CD8-positive, alpha-beta memory T cell (primary cell): ENCODE measurements around the gene SERPING1. TPM values are rescaled to one million over a fixed set of nuclear protein-coding genes. Genes with fewer than 3 reads are reported as not detected.
A peak's percentile ranks its signal among the peaks of the same experiment; 100 is the strongest.

Experiments used
- CTCF ChIA-PET: fragments of 350-600 bp; sonication (Branson Sonifier 250); formaldehyde crosslinking; loops from one replicate; lab custom pipeline; 2021; ENCODE audit warnings: antibody characterized with exemption; lab: Charles Lee
- POLR2A ChIA-PET: fragments of 350-600 bp; sonication (Branson Sonifier 250); formaldehyde crosslinking; loops from one replicate; lab custom pipeline; 2021; ENCODE audit warnings: antibody characterized with exemption; lab: Charles Lee
- DNase-seq, 5 donors: peaks; one replicate each; pipeline versions ENCODE4 v3.0.0 to v3.0.0-alpha.2; 2020 to 2022; ENCODE audit warnings: mixed read lengths in 1 of 5
- H3K27ac ChIP-seq: one replicate; pipeline ENCODE4 v1.7.0; 2013; ENCODE audit warnings: low read depth, mild to moderate bottlenecking, low read length, moderate library complexity
- H3K27me3 ChIP-seq: 2 replicates; pipeline ENCODE4 v1.7.0; 2013; ENCODE audit warnings: low read length, mild to moderate bottlenecking; ENCODE audit not compliant: insufficient read depth, poor library complexity, severe bottlenecking
- H3K36me3 ChIP-seq: 2 replicates; pipeline ENCODE4 v1.7.0; 2013; ENCODE audit warnings: mild to moderate bottlenecking, low read length, moderate library complexity; ENCODE audit not compliant: insufficient read depth
- H3K4me1 ChIP-seq: 2 replicates; pipeline ENCODE4 v1.7.0; 2013; ENCODE audit warnings: mild to moderate bottlenecking, low read length, moderate library complexity; ENCODE audit not compliant: insufficient read depth
- H3K4me3 ChIP-seq: 2 replicates; pipeline ENCODE4 v1.7.0; 2013; ENCODE audit warnings: mild to moderate bottlenecking, low read length
- H3K9me3 ChIP-seq: 2 replicates; pipeline ENCODE4 v1.7.0; 2013; ENCODE audit warnings: mild to moderate bottlenecking, low read length
- H3K27ac Mint-ChIP-seq, 8 donors: one replicate each; pipeline ENCODE4 v1.8.0; 2020 to 2021; ENCODE audit warnings: mixed read lengths in 8 of 8, mild to moderate bottlenecking in 6 of 8, inconsistent platforms in 3 of 8, moderate library complexity in 3 of 8
- H3K27me3 Mint-ChIP-seq, 2 donors: one replicate each; pipeline ENCODE4 v1.8.0; 2020 to 2021; ENCODE audit warnings: mixed read lengths in 2 of 2, mild to moderate bottlenecking in 1 of 2, moderate library complexity in 1 of 2
- H3K36me3 Mint-ChIP-seq, 3 donors: one replicate each; pipeline ENCODE4 v1.8.0; 2020 to 2021; ENCODE audit warnings: mixed read lengths in 3 of 3, inconsistent platforms in 1 of 3, mild to moderate bottlenecking in 1 of 3
- H3K4me1 Mint-ChIP-seq, 3 donors: one replicate each; pipeline ENCODE4 v1.8.0; 2020 to 2021; ENCODE audit warnings: mixed read lengths in 3 of 3, inconsistent platforms in 1 of 3, mild to moderate bottlenecking in 1 of 3
- H3K4me3 Mint-ChIP-seq, 7 donors: one replicate each; pipeline ENCODE4 v1.8.0; 2020 to 2021; ENCODE audit warnings: mixed read lengths in 7 of 7, mild to moderate bottlenecking in 6 of 7, moderate library complexity in 4 of 7, inconsistent platforms in 2 of 7
- H3K9me3 Mint-ChIP-seq, 5 donors: one replicate each; pipeline ENCODE4 v1.8.0; 2020 to 2022; ENCODE audit warnings: mixed read lengths in 5 of 5, mild to moderate bottlenecking in 3 of 5, moderate library complexity in 2 of 5, inconsistent platforms in 1 of 5
- polyA plus RNA-seq: library from polyadenylated mRNA; unstranded; fragments of 300-500 nt; fragmentation: Illumina TruSeq; gene quantifications from one replicate; pipeline ENCODE4 v1.2.3, GENCODE V29; 2021
- total RNA-seq, 2 experiments: library from RNA; stranded (reverse); gene quantifications; one replicate each; pipeline ENCODE4 v1.2.3, GENCODE V29; 2021

SERPING1 gene
- total and polyA plus RNA-seq, 3 experiments from 2014 or later: not detected

DNA sequence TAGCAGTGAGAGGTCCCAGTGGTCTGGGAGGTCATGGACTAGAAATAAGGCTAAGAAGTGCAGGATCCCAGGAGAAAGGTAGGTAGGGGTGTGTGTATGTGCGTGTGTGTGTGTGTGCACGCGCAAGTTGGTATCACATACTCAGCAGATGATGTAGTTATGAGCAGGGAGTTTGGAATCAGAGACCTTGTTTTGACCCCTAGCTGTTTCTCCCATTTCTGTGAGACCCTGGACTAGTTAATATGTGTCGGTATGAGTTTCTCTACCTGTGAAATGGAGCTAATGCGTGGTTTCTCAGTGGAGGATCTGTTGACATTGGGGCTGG is 1.3 kb downstream of the SERPING1 start:
- H3K9me3 Mint-ChIP-seq: no peaks in the 10 kb centered on the region
- Histone ChIP-seq H3K27me3 (peaks cover 14% of the 10 kb centered on the region), H3K4me1 (no peaks in the 10 kb centered on the region), H3K36me3 (no peaks in the 10 kb centered on the region), H3K4me3 (no peak overlapping the region), H3K27ac (no peak overlapping the region), H3K9me3 (no peaks in the 10 kb centered on the region)
- H3K36me3 Mint-ChIP-seq: no peaks in the 10 kb centered on the region
- CTCF ChIA-PET: interaction anchor here (1.5 kb wide), 1 partner anchor 41 kb away, joined by 4 read pairs; no protein-coding TSS in a partner anchor
- no peak for DNase-seq
- peaks cover 35 to 54% of the 10 kb centered on the region in 2 donors for H3K27me3 Mint-ChIP-seq
- peaks cover 0 to 3% (median 0%) of the 10 kb centered on the region in 3 donors for H3K4me1 Mint-ChIP-seq
- H3K4me3 Mint-ChIP-seq: no peak overlapping the region
- POLR2A ChIA-PET: no interaction called here
- no peak overlapping the region for H3K27ac Mint-ChIP-seq

DNA sequence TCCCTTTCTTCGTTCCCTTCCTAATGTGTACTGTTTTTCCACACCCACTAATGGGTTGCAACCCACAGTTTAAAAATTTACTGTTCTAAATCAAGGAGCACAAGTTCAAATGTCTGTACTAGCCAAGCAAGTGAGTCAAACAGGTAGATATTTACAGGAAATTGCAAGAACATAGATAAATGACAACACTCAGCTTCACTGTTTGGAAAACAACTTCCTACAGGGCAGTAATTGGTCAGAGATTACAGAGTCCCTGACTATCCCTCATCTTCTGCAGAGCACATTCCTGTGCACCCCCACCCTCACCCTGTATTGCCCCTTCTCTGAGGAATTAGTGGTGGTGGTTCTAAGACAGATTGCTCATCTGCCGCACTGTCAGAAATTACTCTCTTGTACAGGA is 1.9 kb downstream of the SERPING1 start:
- Mint-ChIP-seq H3K4me3 (no peak overlapping the region), H3K27ac (no peak overlapping the region), H3K9me3 (no peaks in the 10 kb centered on the region), H3K27me3 (peaks cover 32 to 49% of the 10 kb centered on the region in 2 donors), H3K4me1 (peaks cover 0 to 4% (median 2%) of the 10 kb centered on the region in 3 donors), H3K36me3 (no peaks in the 10 kb centered on the region)
- Histone ChIP-seq H3K9me3 (no peaks in the 10 kb centered on the region), H3K36me3 (no peaks in the 10 kb centered on the region), H3K4me3 (no peak overlapping the region), H3K27ac (no peak overlapping the region), H3K27me3 (peaks cover 14% of the 10 kb centered on the region), H3K4me1 (no peaks in the 10 kb centered on the region)
- POLR2A ChIA-PET: no interaction called here
- CTCF ChIA-PET: interaction anchor here (1.5 kb wide), 1 partner anchor 40 kb away, joined by 4 read pairs; no protein-coding TSS in a partner anchor
- DNase-seq: no peak

DNA sequence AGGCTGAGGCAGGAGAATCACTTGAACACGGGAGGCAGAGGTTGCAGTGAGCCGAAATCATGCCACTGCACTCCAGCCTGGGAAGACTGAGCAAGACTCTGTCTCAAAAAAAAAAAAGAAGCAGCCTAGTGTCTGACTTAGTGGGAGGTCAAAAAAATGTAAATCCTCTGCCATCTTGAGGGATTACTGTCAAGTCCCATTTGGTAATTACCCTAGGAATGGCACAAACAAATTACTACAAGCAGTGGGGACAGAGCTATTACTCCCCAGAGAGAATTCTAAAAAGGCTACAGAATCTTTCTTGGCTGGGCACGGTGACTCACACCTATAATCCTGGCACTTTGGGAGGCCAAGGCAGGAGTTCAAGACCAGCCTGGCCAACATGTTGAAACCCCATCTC is 3.8 kb downstream of the SERPING1 start:
- H3K27ac ChIP-seq: no peak overlapping the region
- no peaks in the 10 kb centered on the region for H3K9me3 ChIP-seq
- no peak overlapping the region for H3K27ac Mint-ChIP-seq
- ChIA-PET POLR2A (no interaction called here), CTCF (no interaction called here)
- no peaks in the 10 kb centered on the region for H3K4me1 ChIP-seq
- peaks cover 18 to 45% of the 10 kb centered on the region in 2 donors for H3K27me3 Mint-ChIP-seq
- H3K9me3 Mint-ChIP-seq: no peaks in the 10 kb centered on the region
- H3K36me3 ChIP-seq: no peaks in the 10 kb centered on the region
- peaks cover 14% of the 10 kb centered on the region for H3K27me3 ChIP-seq
- H3K4me1 Mint-ChIP-seq: peaks cover 0 to 4% (median 3%) of the 10 kb centered on the region in 3 donors
- no peak overlapping the region for H3K4me3 Mint-ChIP-seq
- no peak for DNase-seq
- no peaks in the 10 kb centered on the region for H3K36me3 Mint-ChIP-seq
- H3K4me3 ChIP-seq: no peak overlapping the region

DNA sequence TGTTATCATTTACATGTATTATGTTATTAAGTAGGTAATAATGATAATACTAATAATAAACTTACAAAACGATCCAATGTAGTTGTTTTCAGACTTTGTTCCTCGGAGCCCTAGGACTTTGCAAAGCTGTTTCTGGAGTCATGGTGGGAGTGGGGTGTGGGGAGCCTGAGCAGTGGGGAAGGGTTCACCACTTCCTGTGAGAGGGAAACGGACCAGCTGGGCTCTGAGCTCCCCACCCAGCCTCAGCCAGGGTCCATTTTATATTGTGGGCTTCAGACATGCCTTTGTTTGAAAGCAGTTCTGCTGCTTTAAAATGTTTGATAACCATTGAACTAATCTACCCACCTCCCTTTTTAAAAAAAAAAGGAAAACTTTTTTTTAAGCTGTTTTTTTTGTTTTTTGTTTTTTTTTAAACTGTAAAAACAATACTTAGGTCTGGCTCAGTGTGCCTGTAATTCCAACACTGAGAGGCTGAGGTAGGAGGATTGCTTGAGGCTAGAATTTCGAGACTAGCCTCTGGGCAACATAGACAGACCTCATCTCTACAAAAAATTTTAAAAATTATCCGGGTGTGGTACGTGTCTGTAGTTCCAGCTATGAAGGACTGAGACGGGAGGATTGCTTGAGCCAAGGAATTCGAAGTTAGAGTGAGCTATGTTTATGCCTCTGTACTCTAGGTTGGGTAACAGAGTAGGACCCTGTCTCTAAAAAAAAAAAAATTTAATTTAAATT is 7.0 kb downstream of the SERPING1 start:
- ChIA-PET CTCF (interaction anchor here (0.5 to 1.2 kb wide), 3 partner anchors 13 to 36 kb away, joined by 3 to 6 read pairs (median 4); partner anchors contain the start of gene UBE2L6), POLR2A (no interaction called here)
- Mint-ChIP-seq H3K4me1 (peaks cover 0 to 3% (median 2%) of the 10 kb centered on the region in 3 donors), H3K36me3 (no peaks in the 10 kb centered on the region), H3K9me3 (no peaks in the 10 kb centered on the region), H3K27ac (no peak overlapping the region), H3K27me3 (peaks cover 4 to 28% of the 10 kb centered on the region in 2 donors), H3K4me3 (no peak overlapping the region)
- H3K27ac ChIP-seq: no peak overlapping the region
- no peak overlapping the region for H3K4me3 ChIP-seq
- no peaks in the 10 kb centered on the region for H3K36me3 ChIP-seq
- DNase-seq: no peak
- H3K27me3 ChIP-seq: no peaks in the 10 kb centered on the region
- no peaks in the 10 kb centered on the region for H3K4me1 ChIP-seq
- H3K9me3 ChIP-seq: no peaks in the 10 kb centered on the region

DNA sequence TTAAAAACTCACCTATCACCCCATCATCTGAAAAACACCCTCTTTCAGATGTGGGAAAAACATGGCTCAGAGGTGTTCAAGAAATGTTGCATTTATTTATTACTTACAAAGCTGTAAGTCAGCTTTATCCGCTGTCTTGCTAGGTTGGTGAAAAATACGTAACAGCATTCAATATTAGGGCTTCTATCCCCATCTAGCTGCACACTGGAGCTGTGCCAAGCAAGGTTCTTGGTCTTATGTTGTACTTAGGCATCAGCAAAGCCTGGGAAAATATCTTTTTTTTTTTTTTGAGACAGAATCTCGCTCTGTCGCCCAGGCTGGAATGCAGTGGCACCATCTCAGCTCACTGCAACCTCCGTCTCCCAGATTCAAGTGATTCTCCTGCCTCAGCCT is 7.5 kb downstream of the SERPING1 start:
- Histone ChIP-seq H3K27ac (no peak overlapping the region), H3K27me3 (no peaks in the 10 kb centered on the region), H3K36me3 (no peaks in the 10 kb centered on the region), H3K4me1 (no peaks in the 10 kb centered on the region), H3K4me3 (no peak overlapping the region), H3K9me3 (no peaks in the 10 kb centered on the region)
- H3K27ac Mint-ChIP-seq: peak overlapping the region in 1 of 8 donors; percentile 2
- peaks cover 0 to 3% (median 2%) of the 10 kb centered on the region in 3 donors for H3K4me1 Mint-ChIP-seq
- peaks cover 4 to 23% of the 10 kb centered on the region in 2 donors for H3K27me3 Mint-ChIP-seq
- H3K4me3 Mint-ChIP-seq: no peak overlapping the region
- H3K36me3 Mint-ChIP-seq: no peaks in the 10 kb centered on the region
- ChIA-PET CTCF (interaction anchor here (1.2 kb wide), 2 partner anchors 22 to 37 kb away, joined by 4 to 6 read pairs; partner anchors contain the start of gene UBE2L6), POLR2A (no interaction called here)
- DNase-seq: no peak
- no peaks in the 10 kb centered on the region for H3K9me3 Mint-ChIP-seq

DNA sequence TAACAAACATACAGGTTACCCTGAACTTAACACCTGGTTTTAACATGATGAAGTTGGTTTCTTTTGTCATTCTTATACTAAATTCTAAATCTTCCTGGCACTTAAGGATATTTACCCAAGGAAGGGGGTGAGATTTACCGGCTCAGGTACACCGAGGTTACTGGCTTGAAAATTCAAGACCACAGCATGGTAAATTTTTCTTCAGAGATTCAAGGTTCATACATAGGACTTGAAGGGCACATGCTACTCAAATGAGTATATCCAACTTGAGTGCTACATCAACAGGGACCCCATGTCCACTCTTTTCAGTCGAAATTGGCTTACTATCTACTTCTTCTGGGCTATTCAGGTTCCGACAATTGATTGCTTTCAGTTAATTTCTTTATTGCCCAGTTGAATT is 12.7 kb downstream of the SERPING1 start:
- H3K9me3 Mint-ChIP-seq: no peaks in the 10 kb centered on the region

DNA sequence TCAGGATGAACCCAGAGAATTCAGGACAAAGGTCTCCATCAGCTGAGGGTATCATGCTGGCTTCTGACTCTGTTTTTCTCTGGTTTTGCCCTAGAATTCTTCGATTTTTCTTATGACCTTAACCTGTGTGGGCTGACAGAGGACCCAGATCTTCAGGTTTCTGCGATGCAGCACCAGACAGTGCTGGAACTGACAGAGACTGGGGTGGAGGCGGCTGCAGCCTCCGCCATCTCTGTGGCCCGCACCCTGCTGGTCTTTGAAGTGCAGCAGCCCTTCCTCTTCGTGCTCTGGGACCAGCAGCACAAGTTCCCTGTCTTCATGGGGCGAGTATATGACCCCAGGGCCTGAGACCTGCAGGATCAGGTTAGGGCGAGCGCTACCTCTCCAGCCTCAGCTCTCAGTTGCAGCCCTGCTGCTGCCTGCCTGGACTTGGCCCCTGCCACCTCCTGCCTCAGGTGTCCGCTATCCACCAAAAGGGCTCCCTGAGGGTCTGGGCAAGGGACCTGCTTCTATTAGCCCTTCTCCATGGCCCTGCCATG is 16.8 kb downstream of the SERPING1 start:
- Mint-ChIP-seq H3K9me3 (peaks cover 0 to 8% (median 4%) of the 10 kb centered on the region in 5 donors), H3K36me3 (no peaks in the 10 kb centered on the region), H3K27me3 (peaks cover 16 to 21% of the 10 kb centered on the region in 2 donors), H3K4me1 (no peaks in the 10 kb centered on the region), H3K27ac (no peak overlapping the region), H3K4me3 (peak overlapping the region in 1 of 7 donors; percentile 65)
- peaks cover 2% of the 10 kb centered on the region for H3K9me3 ChIP-seq
- POLR2A ChIA-PET: no interaction called here
- CTCF ChIA-PET: no interaction called here
- no peaks in the 10 kb centered on the region for H3K36me3 ChIP-seq
- no peaks in the 10 kb centered on the region for H3K27me3 ChIP-seq
- no peaks in the 10 kb centered on the region for H3K4me1 ChIP-seq
- H3K4me3 ChIP-seq: no peak overlapping the region
- no peak for DNase-seq
- no peak overlapping the region for H3K27ac ChIP-seq

More for the DNA sequence above, 12.7 kb downstream of the SERPING1 start:
- ChIA-PET CTCF (no interaction called here), POLR2A (no interaction called here)
- H3K27me3 Mint-ChIP-seq: peaks cover 10 to 19% of the 10 kb centered on the region in 2 donors
- Histone ChIP-seq H3K27me3 (no peaks in the 10 kb centered on the region), H3K36me3 (no peaks in the 10 kb centered on the region), H3K4me3 (no peak overlapping the region), H3K27ac (no peak overlapping the region), H3K4me1 (no peaks in the 10 kb centered on the region), H3K9me3 (no peaks in the 10 kb centered on the region)
- H3K4me1 Mint-ChIP-seq: no peaks in the 10 kb centered on the region
- no peak for DNase-seq
- H3K4me3 Mint-ChIP-seq: no peak overlapping the region
- H3K36me3 Mint-ChIP-seq: no peaks in the 10 kb centered on the region
- no peak overlapping the region for H3K27ac Mint-ChIP-seq

DNA sequence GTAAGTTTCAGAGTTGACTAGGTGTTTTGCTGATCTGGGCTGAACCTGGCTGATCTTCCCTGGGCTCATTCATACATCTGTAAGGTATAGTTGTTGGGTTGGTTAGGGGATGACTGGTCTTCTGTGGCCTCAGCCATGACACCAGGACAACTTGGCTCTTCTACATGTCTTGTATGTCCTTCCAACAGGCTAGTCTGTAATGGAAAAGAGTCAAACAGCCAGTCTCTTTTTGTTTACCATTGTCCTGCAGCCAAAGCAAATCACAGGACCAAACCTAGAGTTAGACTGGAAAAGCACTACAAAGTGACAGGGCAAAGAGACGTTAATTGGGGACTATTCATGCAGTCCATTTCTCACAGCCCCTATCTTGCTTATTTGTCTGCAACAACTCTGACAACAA is 17.8 kb downstream of the SERPING1 start:
- POLR2A ChIA-PET: no interaction called here
- H3K4me3 ChIP-seq: no peak overlapping the region
- Mint-ChIP-seq H3K9me3 (peaks cover 5 to 18% (median 11%) of the 10 kb centered on the region in 5 donors), H3K27ac (no peak overlapping the region), H3K36me3 (peaks cover 0 to under 1% (median 0%) of the 10 kb centered on the region in 3 donors), H3K4me3 (no peak overlapping the region), H3K27me3 (peaks cover 16 to 19% of the 10 kb centered on the region in 2 donors), H3K4me1 (no peaks in the 10 kb centered on the region)
- no peak overlapping the region for H3K27ac ChIP-seq
- peaks cover 4% of the 10 kb centered on the region for H3K9me3 ChIP-seq
- DNase-seq: no peak
- H3K36me3 ChIP-seq: no peaks in the 10 kb centered on the region
- no peaks in the 10 kb centered on the region for H3K27me3 ChIP-seq
- CTCF ChIA-PET: no interaction called here
- no peaks in the 10 kb centered on the region for H3K4me1 ChIP-seq
